HG03108 (cell line): ENCODE measurements around the gene ATP5PD.

Experiments
- ATAC-seq: cut with Tn5 transposase; IDR thresholded peaks from one replicate; pipeline ENCODE4 v1.9.1; 2021; ENCODE audit warnings: moderate library complexity; ENCODE audit not compliant: unreplicated experiment

ATP5PD gene

GRCh38 chr17:75046407-75047289, at the start of gene ATP5PD, which contains the start of gene KCTD2:
ATP5PD (minus strand) TSS chr17:75046969; CDS start chr17:75042650, 4,319 bp downstream.
KCTD2 (plus strand) TSS chr17:75047225; CDS start chr17:75047251, 26 bp downstream.
- peak; percentile 92 for ATAC-seq

GRCh38 chr17:75096082-75096625, 49.4 kb upstream of the ATP5PD start:
- no peak for ATAC-seq

- no peak for ATAC-seq
Measured at GRCh38 chr17:75094871-75095399, 48.2 kb upstream of the ATP5PD start.

- no peak for ATAC-seq
Measured at GRCh38 chr17:75093548-75094158, 46.9 kb upstream of the ATP5PD start.

- ATAC-seq = no peak
Measured at GRCh38 chr17:75091855-75092327, 45.1 kb upstream of the ATP5PD start.

- ATAC-seq = no peak
Measured at GRCh38 chr17:75090871-75091854, 44.4 kb upstream of the ATP5PD start.

GRCh38 chr17:75088465-75089417, 42.0 kb upstream of the ATP5PD start:
- no peak for ATAC-seq

GRCh38 chr17:75087558-75088453, 41.0 kb upstream of the ATP5PD start, which contains the start of gene SLC16A5:
SLC16A5 (plus strand) TSS chr17:75087954; CDS start chr17:75093637, 5,683 bp downstream.
- ATAC-seq = peak; percentile 52

- no peak for ATAC-seq
Measured at GRCh38 chr17:75087182-75087557, 40.4 kb upstream of the ATP5PD start.

GRCh38 chr17:75086496-75087181, 39.9 kb upstream of the ATP5PD start:
- no peak for ATAC-seq

GRCh38 chr17:75084039-75084660, 37.4 kb upstream of the ATP5PD start:
- ATAC-seq = no peak

GRCh38 chr17:75082683-75083082, 35.9 kb upstream of the ATP5PD start:
- ATAC-seq = no peak

- ATAC-seq = no peak
Measured at GRCh38 chr17:75081611-75082540, 35.1 kb upstream of the ATP5PD start.

- no peak for ATAC-seq
Measured at GRCh38 chr17:75079023-75079373, 32.2 kb upstream of the ATP5PD start.

- peak; percentile 40 for ATAC-seq
Measured at GRCh38 chr17:75078284-75079022, 31.7 kb upstream of the ATP5PD start.
